SK-N-SH treated with all-trans-retinoic acid at 6 μM for 48 hours (cell line): ENCODE data around the gene SEPTIN1.

ENCODE experiments used
- ATAC-seq: fragments of 200-7000 bp; cut with Tn5 transposase; 3 replicates; pipeline ENCODE4 v1.9.1; 2020; ENCODE audit warnings: mild to moderate bottlenecking, moderate library complexity
- ARNTL ChIP-seq: fragments of 450-650 bp; formaldehyde crosslinking; IDR thresholded peaks from 2 replicates; pipeline ENCODE4 v1.5.0; 2020; ENCODE audit warnings: low read depth, mild to moderate bottlenecking, moderate library complexity, borderline replicate concordance
- CSDC2 ChIP-seq: fragments of 250-450 bp; sonication (Bioruptor Pico); IDR thresholded peaks from 2 replicates; pipeline ENCODE4 v1.5.0; 2020; ENCODE audit warnings: mild to moderate bottlenecking, moderate library complexity
- GLIS3 ChIP-seq: fragments of 250-450 bp; sonication (Bioruptor Pico); IDR thresholded peaks from 2 replicates; pipeline ENCODE4 v1.5.0; 2020; ENCODE audit warnings: mild to moderate bottlenecking, moderate library complexity
- ISL1 ChIP-seq: fragments of 250-450 bp; sonication (Bioruptor Pico); IDR thresholded peaks from 2 replicates; pipeline ENCODE4 v2.1.2; 2022; ENCODE audit warnings: mild to moderate bottlenecking, moderate library complexity
- OSR1 ChIP-seq: fragments of 250-450 bp; sonication (Bioruptor Pico); IDR thresholded peaks from 2 replicates; pipeline ENCODE4 v1.8.0; 2022; ENCODE audit warnings: moderate library complexity, mild to moderate bottlenecking, inconsistent platforms
- PPARA ChIP-seq: fragments of 250-450 bp; sonication (Bioruptor Pico); IDR thresholded peaks from 2 replicates; pipeline ENCODE4 v1.5.0; 2020; ENCODE audit warnings: mild to moderate bottlenecking, borderline replicate concordance
- RARB ChIP-seq: fragments of 250-450 bp; sonication (Bioruptor Pico); IDR thresholded peaks from 2 replicates; pipeline ENCODE4 v1.8.0; 2021; ENCODE audit warnings: mild to moderate bottlenecking, moderate library complexity
- TCF4 ChIP-seq: fragments of 250-450 bp; sonication (Bioruptor Pico); IDR thresholded peaks from 2 replicates; pipeline ENCODE4 v1.8.0; 2021; ENCODE audit warnings: mild to moderate bottlenecking, moderate library complexity, borderline replicate concordance
- TOX ChIP-seq: fragments of 250-450 bp; sonication (Bioruptor Pico); IDR thresholded peaks from 2 replicates; pipeline ENCODE4 v1.8.0; 2021; ENCODE audit warnings: mild to moderate bottlenecking, moderate library complexity, borderline replicate concordance
- ZC3H10 ChIP-seq: fragments of 250-450 bp; sonication (Bioruptor Pico); IDR thresholded peaks from 2 replicates; pipeline ENCODE4 v1.5.1; 2021; ENCODE audit warnings: mild to moderate bottlenecking, moderate library complexity
- ZFP3 ChIP-seq: fragments of 250-450 bp; sonication (Bioruptor Pico); IDR thresholded peaks from 2 replicates; pipeline ENCODE4 v1.5.0; 2020; ENCODE audit warnings: mild to moderate bottlenecking, moderate library complexity
- ZNF565 ChIP-seq: fragments of 450-650 bp; formaldehyde crosslinking; conservative IDR thresholded peaks from 2 replicates; pipeline ENCODE4 v1.5.0; 2020; ENCODE audit warnings: low read depth, mild to moderate bottlenecking, moderate library complexity
- ZNF8 ChIP-seq: fragments of 450-650 bp; formaldehyde crosslinking; IDR thresholded peaks from 2 replicates; pipeline ENCODE4 v1.5.0; 2020; ENCODE audit warnings: mild to moderate bottlenecking, moderate library complexity
- TF ChIP-seq, protein P1 (sequence below): fragments of 250-450 bp; sonication (Bioruptor Pico); IDR thresholded peaks from 2 replicates; pipeline ENCODE4 v1.8.0; 2020; ENCODE audit warnings: mild to moderate bottlenecking, moderate library complexity, borderline replicate concordance
- TF ChIP-seq, protein P2 (sequence below): fragments of 250-450 bp; sonication (Bioruptor Pico); IDR thresholded peaks from 2 replicates; pipeline ENCODE4 v1.5.1; 2021; ENCODE audit warnings: mild to moderate bottlenecking, moderate library complexity
- TF ChIP-seq, protein P3 (sequence below): fragments of 250-450 bp; sonication (Bioruptor Pico); IDR thresholded peaks from 2 replicates; pipeline ENCODE4 v1.8.0; 2021; ENCODE audit warnings: low read depth, mild to moderate bottlenecking, moderate library complexity, borderline replicate concordance

SEPTIN1 gene

DNA sequence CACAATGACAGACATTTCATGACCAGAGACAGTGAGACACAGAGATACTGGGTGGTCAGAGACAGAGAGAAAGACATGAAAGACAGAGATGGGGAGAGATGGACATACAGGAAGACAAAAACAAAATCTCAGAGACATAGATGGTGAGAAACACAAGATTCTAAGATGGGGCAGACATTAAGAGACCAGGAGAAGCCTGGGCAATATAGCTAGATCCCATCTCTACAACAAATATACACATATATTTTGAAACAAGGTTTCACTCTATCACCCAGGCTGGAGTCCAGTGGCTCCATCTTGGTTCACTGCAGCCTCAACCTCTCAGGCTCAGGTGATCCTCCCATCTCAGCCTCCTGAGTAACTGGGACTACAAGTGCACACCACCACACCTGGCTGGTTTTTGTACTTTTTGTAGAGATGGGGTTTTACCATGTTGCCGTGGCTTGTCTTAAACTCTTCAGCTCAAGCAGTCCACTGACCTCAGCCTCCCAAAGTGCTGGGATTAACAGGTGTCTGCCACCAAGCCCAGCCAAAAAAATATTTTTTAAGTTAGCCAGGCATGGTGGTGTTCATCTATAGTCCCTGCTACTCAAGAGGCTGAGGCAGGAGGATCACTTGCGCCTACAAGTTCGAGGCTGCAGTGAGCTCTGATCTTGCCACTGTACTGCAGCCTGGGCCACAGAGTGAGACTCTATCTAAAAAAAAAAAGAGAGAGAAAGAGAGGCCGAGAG lies 2.1 kb downstream of the SEPTIN1 start (continued):
- TF ChIP-seq, protein P1, sequence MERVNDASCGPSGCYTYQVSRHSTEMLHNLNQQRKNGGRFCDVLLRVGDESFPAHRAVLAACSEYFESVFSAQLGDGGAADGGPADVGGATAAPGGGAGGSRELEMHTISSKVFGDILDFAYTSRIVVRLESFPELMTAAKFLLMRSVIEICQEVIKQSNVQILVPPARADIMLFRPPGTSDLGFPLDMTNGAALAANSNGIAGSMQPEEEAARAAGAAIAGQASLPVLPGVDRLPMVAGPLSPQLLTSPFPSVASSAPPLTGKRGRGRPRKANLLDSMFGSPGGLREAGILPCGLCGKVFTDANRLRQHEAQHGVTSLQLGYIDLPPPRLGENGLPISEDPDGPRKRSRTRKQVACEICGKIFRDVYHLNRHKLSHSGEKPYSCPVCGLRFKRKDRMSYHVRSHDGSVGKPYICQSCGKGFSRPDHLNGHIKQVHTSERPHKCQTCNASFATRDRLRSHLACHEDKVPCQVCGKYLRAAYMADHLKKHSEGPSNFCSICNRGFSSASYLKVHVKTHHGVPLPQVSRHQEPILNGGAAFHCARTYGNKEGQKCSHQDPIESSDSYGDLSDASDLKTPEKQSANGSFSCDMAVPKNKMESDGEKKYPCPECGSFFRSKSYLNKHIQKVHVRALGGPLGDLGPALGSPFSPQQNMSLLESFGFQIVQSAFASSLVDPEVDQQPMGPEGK (CRISPR knock-in tag) = no peak
- TF ChIP-seq TCF4 (CRISPR knock-in tag) (no peak), PPARA (CRISPR knock-in tag) (no peak), OSR1 (CRISPR knock-in tag) (no peak)
- TF ChIP-seq, protein P2, sequence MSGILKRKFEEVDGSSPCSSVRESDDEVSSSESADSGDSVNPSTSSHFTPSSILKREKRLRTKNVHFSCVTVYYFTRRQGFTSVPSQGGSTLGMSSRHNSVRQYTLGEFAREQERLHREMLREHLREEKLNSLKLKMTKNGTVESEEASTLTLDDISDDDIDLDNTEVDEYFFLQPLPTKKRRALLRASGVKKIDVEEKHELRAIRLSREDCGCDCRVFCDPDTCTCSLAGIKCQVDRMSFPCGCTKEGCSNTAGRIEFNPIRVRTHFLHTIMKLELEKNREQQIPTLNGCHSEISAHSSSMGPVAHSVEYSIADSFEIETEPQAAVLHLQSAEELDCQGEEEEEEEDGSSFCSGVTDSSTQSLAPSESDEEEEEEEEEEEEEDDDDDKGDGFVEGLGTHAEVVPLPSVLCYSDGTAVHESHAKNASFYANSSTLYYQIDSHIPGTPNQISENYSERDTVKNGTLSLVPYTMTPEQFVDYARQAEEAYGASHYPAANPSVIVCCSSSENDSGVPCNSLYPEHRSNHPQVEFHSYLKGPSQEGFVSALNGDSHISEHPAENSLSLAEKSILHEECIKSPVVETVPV = no peak

DNA sequence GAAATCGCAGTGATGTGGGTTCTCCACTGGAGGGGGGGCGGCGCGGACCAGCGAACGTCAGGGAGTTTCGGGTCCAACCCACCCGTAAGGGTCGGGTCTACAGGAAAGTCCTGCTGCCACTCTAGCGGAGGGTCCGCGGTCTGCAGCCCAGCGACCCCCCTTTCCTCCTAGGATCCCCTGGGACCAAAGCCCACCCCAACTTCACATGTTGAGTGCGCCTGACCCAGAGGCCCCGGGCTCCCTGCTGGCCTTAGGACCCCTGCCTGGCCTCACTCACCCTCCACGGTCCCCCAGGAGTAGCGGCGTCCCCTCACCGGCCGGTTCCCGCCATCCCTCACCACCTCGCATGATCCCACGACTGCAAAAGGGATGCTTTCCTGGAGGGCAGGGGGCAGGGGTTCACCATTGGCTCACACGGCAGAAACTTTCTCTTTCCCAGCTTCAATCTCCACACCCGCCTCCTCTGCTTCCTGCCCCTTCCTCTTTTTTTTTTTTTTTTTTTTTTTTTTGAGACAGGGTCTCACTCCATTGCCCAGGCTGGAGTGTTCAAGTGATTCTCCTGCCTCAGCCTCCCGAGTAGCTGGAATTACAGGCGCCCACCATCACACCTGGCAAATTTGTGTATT lies 3.1 kb downstream of the SEPTIN1 start:
- TF ChIP-seq ISL1 (CRISPR knock-in tag) (no peak), GLIS3 (CRISPR knock-in tag) (no peak), CSDC2 (CRISPR knock-in tag) (no peak), TCF4 (CRISPR knock-in tag) (no peak), RARB (CRISPR knock-in tag) (no peak), ARNTL (CRISPR knock-in tag) (no peak)
- no peak for ATAC-seq

DNA sequence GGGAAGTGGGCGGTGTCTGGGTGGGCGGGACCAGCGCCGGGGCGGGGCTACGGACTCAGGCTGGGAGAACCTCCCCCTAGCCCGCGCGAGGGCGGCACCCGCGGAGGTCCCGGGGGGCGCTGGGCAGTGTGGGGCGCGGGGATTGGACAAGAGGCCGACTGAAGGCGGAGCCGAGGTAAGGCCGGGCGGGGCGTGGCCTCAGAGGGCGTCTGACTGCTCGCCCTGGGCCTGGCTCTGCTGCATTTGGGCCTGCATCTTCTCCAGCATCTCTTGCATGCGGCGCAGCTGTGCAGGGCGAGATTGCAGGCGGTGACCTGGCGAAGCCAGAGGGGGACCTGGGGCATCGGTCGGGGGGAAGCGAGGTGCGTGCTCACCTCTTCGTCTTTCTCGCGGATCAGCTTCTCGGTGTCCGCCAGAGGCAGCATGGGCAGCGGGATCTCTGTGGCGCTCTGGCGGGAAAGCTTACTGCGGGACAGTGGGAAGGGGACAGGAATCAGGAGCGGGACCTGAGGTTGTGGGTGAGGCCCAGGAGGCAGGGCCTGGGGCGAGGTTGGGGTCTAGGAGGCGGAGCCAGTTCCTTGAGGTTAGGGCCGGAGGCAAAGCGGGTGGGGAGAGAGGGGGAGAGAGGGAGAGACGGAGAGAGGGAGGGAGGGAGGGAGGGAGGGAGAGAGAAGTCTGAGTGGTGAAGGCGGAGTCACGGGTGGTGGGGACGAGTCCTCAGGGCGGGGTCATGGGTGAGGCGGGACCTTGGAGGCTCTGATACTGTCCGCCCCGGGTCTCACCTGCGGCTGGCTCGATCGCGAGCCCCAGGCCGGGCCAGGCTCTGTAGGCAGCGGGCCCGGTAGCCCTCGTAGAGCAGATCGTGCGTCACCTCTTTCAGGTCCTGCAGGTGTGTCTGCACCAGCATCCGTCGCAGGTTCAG lies 3.9 kb downstream of the SEPTIN1 start:
- peak; percentile 97 for ATAC-seq

DNA sequence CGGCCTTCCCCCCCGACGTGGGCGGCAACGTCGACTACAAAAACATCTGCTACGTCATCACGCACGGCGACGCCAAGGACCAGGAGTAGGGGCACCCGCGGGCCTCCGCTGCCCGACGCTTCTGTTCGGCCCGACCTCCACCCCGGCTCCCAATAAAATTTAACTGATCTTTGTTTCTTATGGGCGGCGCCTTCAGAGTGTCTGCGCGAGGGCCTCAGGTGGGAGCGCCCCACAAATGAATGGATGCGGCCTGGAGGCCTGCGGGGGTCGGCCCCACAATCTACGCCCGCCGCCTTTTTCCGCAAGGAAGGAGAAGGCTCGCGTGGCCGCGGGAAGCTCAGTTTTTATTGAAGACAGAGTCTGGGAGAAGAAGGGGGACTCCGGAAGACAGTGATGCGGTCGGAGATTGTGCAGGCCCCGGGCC lies 4.5 kb downstream of the SEPTIN1 start:
- TF ChIP-seq CSDC2 (CRISPR knock-in tag) (peak; percentile 63; the same call in 1 of the 2 replicates), ZNF8 (CRISPR knock-in tag) (peak; percentile 13; the same call in 1 of the 2 replicates), GLIS3 (CRISPR knock-in tag) (0 out of 2 replicates have a peak, but pooled peaks have one; percentile 26), ARNTL (CRISPR knock-in tag) (no peak), ZNF565 (CRISPR knock-in tag) (no peak)
- TF ChIP-seq, protein P2 = no peak
- TF ChIP-seq, protein P1 (CRISPR knock-in tag) = 0 out of 2 replicates have a peak, but pooled peaks have one; percentile 9
- TF ChIP-seq, protein P3, sequence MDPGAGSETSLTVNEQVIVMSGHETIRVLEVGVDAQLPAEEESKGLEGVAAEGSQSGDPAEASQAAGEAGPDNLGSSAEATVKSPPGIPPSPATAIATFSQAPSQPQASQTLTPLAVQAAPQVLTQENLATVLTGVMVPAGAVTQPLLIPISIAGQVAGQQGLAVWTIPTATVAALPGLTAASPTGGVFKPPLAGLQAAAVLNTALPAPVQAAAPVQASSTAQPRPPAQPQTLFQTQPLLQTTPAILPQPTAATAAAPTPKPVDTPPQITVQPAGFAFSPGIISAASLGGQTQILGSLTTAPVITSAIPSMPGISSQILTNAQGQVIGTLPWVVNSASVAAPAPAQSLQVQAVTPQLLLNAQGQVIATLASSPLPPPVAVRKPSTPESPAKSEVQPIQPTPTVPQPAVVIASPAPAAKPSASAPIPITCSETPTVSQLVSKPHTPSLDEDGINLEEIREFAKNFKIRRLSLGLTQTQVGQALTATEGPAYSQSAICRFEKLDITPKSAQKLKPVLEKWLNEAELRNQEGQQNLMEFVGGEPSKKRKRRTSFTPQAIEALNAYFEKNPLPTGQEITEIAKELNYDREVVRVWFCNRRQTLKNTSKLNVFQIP (CRISPR knock-in tag) = no peak
- peak; percentile 62 for ATAC-seq

More for the DNA sequence above, 3.9 kb downstream of the SEPTIN1 start:
- TF ChIP-seq ZFP3 (no peak), ZC3H10 (no peak), ISL1 (CRISPR knock-in tag) (no peak), ZNF8 (CRISPR knock-in tag) (no peak), TOX (no peak)
